ENCODE results near the gene UTP15.

DNA sequence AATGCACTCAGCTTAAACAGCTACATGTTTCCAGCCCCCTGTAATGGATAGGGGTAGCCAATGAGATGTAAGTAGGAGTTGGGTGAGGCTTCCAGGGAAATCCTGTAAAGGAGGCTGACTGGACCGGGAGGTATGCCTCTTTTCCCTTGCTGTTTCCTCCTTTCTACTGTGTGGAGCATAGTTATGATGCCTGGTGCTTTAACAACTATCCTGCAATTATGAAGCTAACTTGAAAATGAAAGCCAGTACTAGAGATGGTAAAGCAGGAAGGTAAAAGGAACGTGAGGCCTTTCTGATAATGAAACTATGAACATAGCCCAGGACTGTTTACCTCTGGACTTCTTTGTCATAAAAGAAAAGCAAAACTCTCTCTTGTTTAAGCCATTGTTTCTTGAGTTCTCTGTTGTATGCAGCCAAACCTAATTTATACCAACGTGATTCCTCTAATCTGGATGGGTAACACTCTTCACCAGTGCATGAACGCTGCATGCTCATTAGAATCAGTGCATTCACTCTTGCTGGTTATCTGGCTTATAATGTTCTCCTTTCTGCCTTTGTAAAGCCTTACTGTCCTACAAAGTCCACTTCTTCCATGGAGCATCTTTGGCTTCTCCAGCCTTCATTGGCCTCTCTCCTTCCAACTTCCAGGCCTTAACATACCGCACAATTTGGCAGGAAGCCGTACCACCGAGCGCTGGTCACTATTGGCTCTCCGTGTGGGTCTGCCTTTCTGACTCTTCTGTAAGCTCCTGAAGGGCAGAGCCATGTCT is 52.2 kb downstream of the UTP15 start:
- TF ChIP-seq, protein P1, sequence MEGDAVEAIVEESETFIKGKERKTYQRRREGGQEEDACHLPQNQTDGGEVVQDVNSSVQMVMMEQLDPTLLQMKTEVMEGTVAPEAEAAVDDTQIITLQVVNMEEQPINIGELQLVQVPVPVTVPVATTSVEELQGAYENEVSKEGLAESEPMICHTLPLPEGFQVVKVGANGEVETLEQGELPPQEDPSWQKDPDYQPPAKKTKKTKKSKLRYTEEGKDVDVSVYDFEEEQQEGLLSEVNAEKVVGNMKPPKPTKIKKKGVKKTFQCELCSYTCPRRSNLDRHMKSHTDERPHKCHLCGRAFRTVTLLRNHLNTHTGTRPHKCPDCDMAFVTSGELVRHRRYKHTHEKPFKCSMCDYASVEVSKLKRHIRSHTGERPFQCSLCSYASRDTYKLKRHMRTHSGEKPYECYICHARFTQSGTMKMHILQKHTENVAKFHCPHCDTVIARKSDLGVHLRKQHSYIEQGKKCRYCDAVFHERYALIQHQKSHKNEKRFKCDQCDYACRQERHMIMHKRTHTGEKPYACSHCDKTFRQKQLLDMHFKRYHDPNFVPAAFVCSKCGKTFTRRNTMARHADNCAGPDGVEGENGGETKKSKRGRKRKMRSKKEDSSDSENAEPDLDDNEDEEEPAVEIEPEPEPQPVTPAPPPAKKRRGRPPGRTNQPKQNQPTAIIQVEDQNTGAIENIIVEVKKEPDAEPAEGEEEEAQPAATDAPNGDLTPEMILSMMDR (IDR thresholded peaks at IDR 0.05), result no peak
- TF ChIP-seq SMC3 (IDR thresholded peaks at IDR 0.05; ENCODE audit: low read depth, low read length) (no peak), POLR2AphosphoS5 (IDR thresholded peaks at IDR 0.05; ENCODE audit: low read depth, low read length) (no peak), EP300 (IDR thresholded peaks at IDR 0.05; ENCODE audit: borderline replicate concordance in 1 of 2, low read depth in 1 of 2, low read length in 1 of 2) (no peak)
